Measurements from ENCODE around the gene TMPRSS11E.

TMPRSS11E gene

DNA sequence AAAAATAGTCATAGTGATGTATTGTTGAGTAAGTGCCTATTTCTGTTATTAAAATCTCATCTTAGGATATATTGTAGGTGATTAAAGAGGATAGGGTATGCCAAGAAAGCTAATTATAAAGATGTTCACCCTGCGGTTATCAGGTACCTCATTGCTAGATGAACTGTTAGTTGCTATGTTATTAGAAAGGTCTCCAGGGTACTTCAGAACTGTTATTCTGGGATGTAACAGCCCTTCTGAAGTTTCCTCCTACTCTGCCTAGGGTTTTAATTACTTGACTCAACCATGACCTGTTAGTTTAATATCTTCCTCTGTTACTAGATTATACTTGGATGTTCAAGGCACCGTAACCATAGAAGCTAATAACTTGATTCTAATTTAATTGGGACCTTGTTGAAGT is 15.4 kb downstream of the TMPRSS11E start:
- DNase-seq (ENCODE audit: low read depth) = no peak

GRCh38 chr4:68463796-68464195 is 16.5 kb downstream of the TMPRSS11E start:
- no peak overlapping the region for H3K4me3 ChIP-seq (ENCODE audit: low read depth, low read length)
- no peak for DNase-seq (ENCODE audit: low read depth)
- TF ChIP-seq, protein P1, sequence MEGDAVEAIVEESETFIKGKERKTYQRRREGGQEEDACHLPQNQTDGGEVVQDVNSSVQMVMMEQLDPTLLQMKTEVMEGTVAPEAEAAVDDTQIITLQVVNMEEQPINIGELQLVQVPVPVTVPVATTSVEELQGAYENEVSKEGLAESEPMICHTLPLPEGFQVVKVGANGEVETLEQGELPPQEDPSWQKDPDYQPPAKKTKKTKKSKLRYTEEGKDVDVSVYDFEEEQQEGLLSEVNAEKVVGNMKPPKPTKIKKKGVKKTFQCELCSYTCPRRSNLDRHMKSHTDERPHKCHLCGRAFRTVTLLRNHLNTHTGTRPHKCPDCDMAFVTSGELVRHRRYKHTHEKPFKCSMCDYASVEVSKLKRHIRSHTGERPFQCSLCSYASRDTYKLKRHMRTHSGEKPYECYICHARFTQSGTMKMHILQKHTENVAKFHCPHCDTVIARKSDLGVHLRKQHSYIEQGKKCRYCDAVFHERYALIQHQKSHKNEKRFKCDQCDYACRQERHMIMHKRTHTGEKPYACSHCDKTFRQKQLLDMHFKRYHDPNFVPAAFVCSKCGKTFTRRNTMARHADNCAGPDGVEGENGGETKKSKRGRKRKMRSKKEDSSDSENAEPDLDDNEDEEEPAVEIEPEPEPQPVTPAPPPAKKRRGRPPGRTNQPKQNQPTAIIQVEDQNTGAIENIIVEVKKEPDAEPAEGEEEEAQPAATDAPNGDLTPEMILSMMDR (IDR thresholded peaks at IDR 0.05; ENCODE audit: low read depth, low read length, missing control alignments) = no peak

More for the DNA sequence above, 15.4 kb downstream of the TMPRSS11E start:
- TF ChIP-seq, protein P1 (IDR thresholded peaks at IDR 0.05; ENCODE audit: low read depth, low read length, missing control alignments) = no peak
- H3K4me3 ChIP-seq (ENCODE audit: low read depth, low read length) = no peak overlapping the region

DNA sequence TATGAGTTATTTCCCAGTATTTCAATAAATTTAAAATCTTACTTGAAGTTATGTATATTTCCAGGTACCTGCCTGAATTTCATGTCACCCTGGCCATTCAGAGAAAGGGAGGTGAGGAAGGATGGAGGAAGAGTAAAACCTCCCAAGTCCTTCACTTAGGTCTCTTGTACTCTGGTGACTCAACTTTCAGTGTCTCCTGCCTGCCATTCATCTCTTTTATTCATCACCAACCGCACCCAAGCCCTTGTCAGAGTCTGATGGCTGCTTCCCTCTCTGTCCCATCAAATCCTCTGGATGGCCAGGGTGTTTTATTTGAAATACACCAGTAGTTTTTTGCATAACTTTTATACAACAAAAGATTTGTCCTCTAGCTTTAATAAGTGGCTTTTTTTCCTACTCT is 17.8 kb downstream of the TMPRSS11E start:
- TF ChIP-seq, protein P1 (IDR thresholded peaks at IDR 0.05; ENCODE audit: low read depth, low read length, missing control alignments) = no peak
- DNase-seq (ENCODE audit: low read depth) = no peak
- H3K4me3 ChIP-seq (ENCODE audit: low read depth, low read length) = no peak overlapping the region

DNA sequence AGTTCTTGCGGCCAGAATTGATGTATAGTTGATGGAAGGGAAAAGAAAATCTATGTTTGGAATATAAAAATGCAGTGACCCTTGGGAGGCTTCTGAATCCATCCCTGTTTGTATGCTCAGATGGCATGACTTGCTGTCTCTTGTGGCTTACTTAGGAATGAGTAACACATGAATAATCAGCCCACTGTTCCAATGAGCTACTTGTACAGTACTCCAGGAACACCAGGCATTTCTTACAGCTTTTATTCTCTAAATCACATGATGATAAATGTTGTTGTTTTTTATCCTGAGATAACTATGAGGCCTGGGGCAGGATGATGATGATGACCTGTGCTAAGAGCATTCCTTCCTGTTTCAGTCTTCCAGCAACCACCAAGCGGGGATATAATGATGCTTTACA is 18.9 kb downstream of the TMPRSS11E start:
- DNase-seq (ENCODE audit: low read depth) = no peak
- TF ChIP-seq, protein P1 (IDR thresholded peaks at IDR 0.05; ENCODE audit: low read depth, low read length, missing control alignments) = no peak
- H3K4me3 ChIP-seq (ENCODE audit: low read depth, low read length) = no peak overlapping the region

- DNase-seq (ENCODE audit: low read depth) = no peak
- no peak overlapping the region for H3K4me3 ChIP-seq (ENCODE audit: low read depth, low read length)
- TF ChIP-seq, protein P1 (IDR thresholded peaks at IDR 0.05; ENCODE audit: low read depth, low read length, missing control alignments) = no peak
Measured at GRCh38 chr4:68466751-68467150, 19.5 kb downstream of the TMPRSS11E start.

DNA sequence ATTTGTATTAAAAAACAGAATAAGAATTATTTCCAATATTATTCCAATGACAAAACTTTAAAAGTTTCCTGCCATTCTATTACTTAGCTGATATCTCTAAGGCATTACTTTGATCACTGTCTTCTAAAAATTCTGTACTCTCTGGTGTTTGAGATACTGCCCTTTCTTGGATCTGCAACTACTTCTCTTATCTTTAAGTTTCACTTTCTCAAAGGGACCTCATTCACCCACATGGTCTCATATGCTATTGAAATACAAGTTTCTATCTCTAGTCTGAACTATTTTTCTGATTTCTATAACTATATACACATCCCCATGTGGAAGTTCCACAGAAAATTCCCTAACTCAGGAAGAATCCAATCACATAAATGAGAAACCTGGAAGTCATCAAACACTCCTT is 22.2 kb downstream of the TMPRSS11E start:
- H3K4me3 ChIP-seq (ENCODE audit: low read depth, low read length) = no peak overlapping the region
- TF ChIP-seq, protein P1 (IDR thresholded peaks at IDR 0.05; ENCODE audit: low read depth, low read length, missing control alignments) = no peak
- DNase-seq (ENCODE audit: low read depth) = no peak

DNA sequence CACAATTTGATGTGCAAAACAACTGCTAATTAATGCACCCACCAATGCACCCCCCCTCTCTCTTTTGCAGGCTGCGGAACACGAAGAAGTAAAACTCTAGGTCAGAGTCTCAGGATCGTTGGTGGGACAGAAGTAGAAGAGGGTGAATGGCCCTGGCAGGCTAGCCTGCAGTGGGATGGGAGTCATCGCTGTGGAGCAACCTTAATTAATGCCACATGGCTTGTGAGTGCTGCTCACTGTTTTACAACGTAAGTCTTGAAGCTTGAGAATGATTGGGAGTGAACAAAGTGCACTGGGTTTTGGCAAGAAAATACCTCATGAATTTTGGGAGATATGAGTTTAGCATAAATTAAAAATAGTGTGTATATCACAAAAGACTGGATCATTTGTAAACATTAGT is 28.9 kb downstream of the TMPRSS11E start:
- DNase-seq (ENCODE audit: low read depth) = no peak
- H3K4me3 ChIP-seq (ENCODE audit: low read depth, low read length) = no peak overlapping the region
- TF ChIP-seq, protein P1 (IDR thresholded peaks at IDR 0.05; ENCODE audit: low read depth, low read length, missing control alignments) = no peak

All from GM12864 (cell line).